GM23338 (cell line): ENCODE results near the gene KIAA1755. TPM values are rescaled to one million over a fixed set of nuclear protein-coding genes. Genes with fewer than 3 reads are reported as not detected.

Source experiments
- ATAC-seq: fragments of 200-7000 bp; cut with Tn5 transposase; 3 replicates; pipeline ENCODE4 v1.9.1; 2020
- DNase-seq: peaks from one replicate; pipeline ENCODE4 v3.0.0-alpha.2; 2015; ENCODE audit warnings: low spot score
- H2AFZ ChIP-seq: fragments of 200-600 bp; sonication (generic); 2 replicates; pipeline ENCODE4 v1.8.0; 2016; ENCODE audit warnings: antibody characterized with exemption, mild to moderate bottlenecking, moderate library complexity
- H3F3A ChIP-seq: fragments of 200-600 bp; sonication (generic); replicated peaks from 2 replicates; pipeline ENCODE4 v1.8.0; 2017; ENCODE audit warnings: antibody characterized with exemption, mixed run types, low read depth
- H3K27ac ChIP-seq: fragments of 200-600 bp; sonication (generic); 2 replicates; pipeline ENCODE4 v1.6.1; 2016; ENCODE audit warnings: low read depth
- H3K27me3 ChIP-seq: fragments of 200-600 bp; sonication (generic); 2 replicates; pipeline ENCODE4 v1.8.0; 2016; ENCODE audit warnings: mild to moderate bottlenecking, mixed run types, moderate library complexity; ENCODE audit not compliant: insufficient read depth
- H3K36me3 ChIP-seq: fragments of 200-600 bp; sonication (generic); 2 replicates; pipeline ENCODE4 v1.8.0; 2016; ENCODE audit warnings: mild to moderate bottlenecking; ENCODE audit not compliant: insufficient read depth
- H3K4me1 ChIP-seq: fragments of 200-600 bp; sonication (generic); 2 replicates; pipeline ENCODE4 v1.8.0; 2016; ENCODE audit warnings: mild to moderate bottlenecking, moderate library complexity; ENCODE audit not compliant: insufficient read depth
- H3K4me2 ChIP-seq: fragments of 200-600 bp; sonication (generic); 2 replicates; pipeline ENCODE4 v1.7.1; 2017; ENCODE audit warnings: mixed run types
- H3K4me3 ChIP-seq: fragments of 200-600 bp; sonication (generic); 2 replicates; pipeline ENCODE4 v1.6.1; 2016; ENCODE audit warnings: mixed run types
- H3K79me2 ChIP-seq: fragments of 200-600 bp; sonication (generic); replicated peaks from 2 replicates; pipeline ENCODE4 v1.8.0; 2017; ENCODE audit warnings: mild to moderate bottlenecking; ENCODE audit not compliant: insufficient read depth
- H3K9me2 ChIP-seq: fragments of 200-600 bp; sonication (generic); 2 replicates; pipeline ENCODE4 v1.8.0; 2017; ENCODE audit not compliant: insufficient read depth
- H4K20me1 ChIP-seq: fragments of 200-600 bp; sonication (generic); replicated peaks from 2 replicates; pipeline ENCODE4 v1.8.0; 2017; ENCODE audit warnings: mild to moderate bottlenecking; ENCODE audit not compliant: insufficient read depth
- H3K27ac Mint-ChIP-seq: 2 replicates; pipeline ENCODE4 v1.8.0; 2020; ENCODE audit warnings: inconsistent platforms, mild to moderate bottlenecking, moderate library complexity, mixed read lengths
- H3K27me3 Mint-ChIP-seq: 3 replicates; pipeline ENCODE4 v1.8.0; 2022; ENCODE audit warnings: low read depth, mild to moderate bottlenecking, moderate library complexity, mixed read lengths, inconsistent platforms; ENCODE audit not compliant: insufficient read depth, poor library complexity
- H3K36me3 Mint-ChIP-seq: 3 replicates; pipeline ENCODE4 v1.8.0; 2021; ENCODE audit warnings: low read depth, mild to moderate bottlenecking, inconsistent platforms, moderate library complexity, mixed read lengths
- H3K4me1 Mint-ChIP-seq: 3 replicates; pipeline ENCODE4 v1.8.0; 2020; ENCODE audit warnings: mild to moderate bottlenecking, inconsistent platforms, mixed read lengths
- H3K4me3 Mint-ChIP-seq: 3 replicates; pipeline ENCODE4 v1.8.0; 2021; ENCODE audit warnings: moderate library complexity, mild to moderate bottlenecking, inconsistent platforms, mixed read lengths
- H3K9me3 Mint-ChIP-seq: 3 replicates; pipeline ENCODE4 v1.8.0; 2020; ENCODE audit warnings: moderate library complexity, mild to moderate bottlenecking, inconsistent platforms, mixed read lengths
- CREB1 ChIP-seq: fragments of 250-450 bp; sonication (Bioruptor Pico); IDR thresholded peaks from 2 replicates; pipeline ENCODE4 v1.5.0; 2020; ENCODE audit warnings: low read depth, mild to moderate bottlenecking, moderate library complexity
- EZH2 ChIP-seq: fragments of 200-600 bp; sonication (generic); IDR thresholded peaks from one replicate; pipeline ENCODE4 v1.8.0; 2017; ENCODE audit warnings: antibody characterized with exemption, mild to moderate bottlenecking, low read depth; ENCODE audit not compliant: unreplicated experiment
- EZH2phosphoT487 ChIP-seq: fragments of 200-600 bp; sonication (generic); IDR thresholded peaks from one replicate; pipeline ENCODE4 v1.8.1; 2018; ENCODE audit warnings: antibody characterized with exemption; ENCODE audit not compliant: unreplicated experiment
- JUNB ChIP-seq: IDR thresholded peaks from one replicate; pipeline ENCODE4 v1.6.1; 2016; ENCODE audit warnings: antibody characterized with exemption; ENCODE audit not compliant: unreplicated experiment
- POLR2AphosphoS5 ChIP-seq: IDR thresholded peaks from 2 replicates; pipeline ENCODE4 v1.6.1; 2016; ENCODE audit warnings: antibody characterized with exemption, low read depth
- STAT1 ChIP-seq: IDR thresholded peaks from one replicate; pipeline ENCODE4 v1.6.1; 2016; ENCODE audit warnings: antibody characterized with exemption; ENCODE audit not compliant: unreplicated experiment
- ZNF114 ChIP-seq: fragments of 250-450 bp; sonication (Bioruptor Pico); IDR thresholded peaks from 2 replicates; pipeline ENCODE4 v1.5.0; 2020; ENCODE audit warnings: mild to moderate bottlenecking, moderate library complexity
- ZNF331 ChIP-seq: fragments of 250-450 bp; sonication (Bioruptor Pico); IDR thresholded peaks from 2 replicates; pipeline ENCODE4 v1.5.0; 2020; ENCODE audit warnings: low read depth, mild to moderate bottlenecking, moderate library complexity
- polyA plus RNA-seq: library from polyadenylated mRNA; unstranded; fragments of >200 nt; fragmentation: Nextera tagmentation; extraction: Ambion mirVana; gene quantifications from 2 replicates; pipeline ENCODE4 v1.2.1, GENCODE V29; 2016
- total RNA-seq: library from RNA; depleted of rRNA; stranded (reverse); fragments of >200 nt; shearing (Covaris generic); gene quantifications from 2 replicates; pipeline ENCODE4 v1.2.3, GENCODE V29; 2014
- TF ChIP-seq, protein P1 (sequence below): fragments of 250-450 bp; sonication (Bioruptor Pico); IDR thresholded peaks from 2 replicates; pipeline ENCODE4 v1.5.0; 2020; ENCODE audit warnings: mild to moderate bottlenecking, moderate library complexity
- TF ChIP-seq, protein P2 (sequence below), 2 experiments: fragments of 200-600 bp in 1 of 2; sonication (generic) in 1 of 2; conservative IDR thresholded peaks; 2 replicates each; pipeline versions ENCODE4 v1.5.1 to v1.6.1; 2016 to 2017; ENCODE audit warnings: antibody characterized with exemption in 2 of 2, low read depth in 2 of 2, mild to moderate bottlenecking in 2 of 2, moderate library complexity in 1 of 2
- TF ChIP-seq, protein P3 (sequence below): IDR thresholded peaks from 2 replicates; pipeline ENCODE4 v1.6.1; 2016; ENCODE audit warnings: antibody characterized with exemption

KIAA1755 gene
- total and polyA plus RNA-seq, 2 experiments from 2014 or later = 0.28 TPM; not detected in 1

DNA sequence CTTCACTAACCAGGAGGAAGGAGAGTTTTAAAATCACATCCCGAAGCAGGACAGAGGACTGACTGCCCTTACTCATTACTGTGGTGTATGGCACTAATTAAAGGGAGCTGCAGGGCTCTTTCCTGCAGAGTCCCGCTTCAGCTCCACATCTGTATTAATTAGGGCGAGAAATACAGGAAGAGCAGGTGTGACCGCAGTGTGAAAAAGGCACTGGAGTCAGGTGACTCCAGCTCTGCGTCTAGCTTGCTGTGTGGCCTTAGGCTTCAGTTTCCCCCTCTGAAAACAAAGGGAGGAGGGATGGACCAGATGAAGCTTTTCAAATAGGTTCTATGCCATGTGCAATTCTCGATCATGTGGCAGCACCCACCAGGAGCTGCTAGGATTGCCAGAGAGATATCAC is 34.0 kb downstream of the KIAA1755 start (continued):
- TF ChIP-seq, protein P1, sequence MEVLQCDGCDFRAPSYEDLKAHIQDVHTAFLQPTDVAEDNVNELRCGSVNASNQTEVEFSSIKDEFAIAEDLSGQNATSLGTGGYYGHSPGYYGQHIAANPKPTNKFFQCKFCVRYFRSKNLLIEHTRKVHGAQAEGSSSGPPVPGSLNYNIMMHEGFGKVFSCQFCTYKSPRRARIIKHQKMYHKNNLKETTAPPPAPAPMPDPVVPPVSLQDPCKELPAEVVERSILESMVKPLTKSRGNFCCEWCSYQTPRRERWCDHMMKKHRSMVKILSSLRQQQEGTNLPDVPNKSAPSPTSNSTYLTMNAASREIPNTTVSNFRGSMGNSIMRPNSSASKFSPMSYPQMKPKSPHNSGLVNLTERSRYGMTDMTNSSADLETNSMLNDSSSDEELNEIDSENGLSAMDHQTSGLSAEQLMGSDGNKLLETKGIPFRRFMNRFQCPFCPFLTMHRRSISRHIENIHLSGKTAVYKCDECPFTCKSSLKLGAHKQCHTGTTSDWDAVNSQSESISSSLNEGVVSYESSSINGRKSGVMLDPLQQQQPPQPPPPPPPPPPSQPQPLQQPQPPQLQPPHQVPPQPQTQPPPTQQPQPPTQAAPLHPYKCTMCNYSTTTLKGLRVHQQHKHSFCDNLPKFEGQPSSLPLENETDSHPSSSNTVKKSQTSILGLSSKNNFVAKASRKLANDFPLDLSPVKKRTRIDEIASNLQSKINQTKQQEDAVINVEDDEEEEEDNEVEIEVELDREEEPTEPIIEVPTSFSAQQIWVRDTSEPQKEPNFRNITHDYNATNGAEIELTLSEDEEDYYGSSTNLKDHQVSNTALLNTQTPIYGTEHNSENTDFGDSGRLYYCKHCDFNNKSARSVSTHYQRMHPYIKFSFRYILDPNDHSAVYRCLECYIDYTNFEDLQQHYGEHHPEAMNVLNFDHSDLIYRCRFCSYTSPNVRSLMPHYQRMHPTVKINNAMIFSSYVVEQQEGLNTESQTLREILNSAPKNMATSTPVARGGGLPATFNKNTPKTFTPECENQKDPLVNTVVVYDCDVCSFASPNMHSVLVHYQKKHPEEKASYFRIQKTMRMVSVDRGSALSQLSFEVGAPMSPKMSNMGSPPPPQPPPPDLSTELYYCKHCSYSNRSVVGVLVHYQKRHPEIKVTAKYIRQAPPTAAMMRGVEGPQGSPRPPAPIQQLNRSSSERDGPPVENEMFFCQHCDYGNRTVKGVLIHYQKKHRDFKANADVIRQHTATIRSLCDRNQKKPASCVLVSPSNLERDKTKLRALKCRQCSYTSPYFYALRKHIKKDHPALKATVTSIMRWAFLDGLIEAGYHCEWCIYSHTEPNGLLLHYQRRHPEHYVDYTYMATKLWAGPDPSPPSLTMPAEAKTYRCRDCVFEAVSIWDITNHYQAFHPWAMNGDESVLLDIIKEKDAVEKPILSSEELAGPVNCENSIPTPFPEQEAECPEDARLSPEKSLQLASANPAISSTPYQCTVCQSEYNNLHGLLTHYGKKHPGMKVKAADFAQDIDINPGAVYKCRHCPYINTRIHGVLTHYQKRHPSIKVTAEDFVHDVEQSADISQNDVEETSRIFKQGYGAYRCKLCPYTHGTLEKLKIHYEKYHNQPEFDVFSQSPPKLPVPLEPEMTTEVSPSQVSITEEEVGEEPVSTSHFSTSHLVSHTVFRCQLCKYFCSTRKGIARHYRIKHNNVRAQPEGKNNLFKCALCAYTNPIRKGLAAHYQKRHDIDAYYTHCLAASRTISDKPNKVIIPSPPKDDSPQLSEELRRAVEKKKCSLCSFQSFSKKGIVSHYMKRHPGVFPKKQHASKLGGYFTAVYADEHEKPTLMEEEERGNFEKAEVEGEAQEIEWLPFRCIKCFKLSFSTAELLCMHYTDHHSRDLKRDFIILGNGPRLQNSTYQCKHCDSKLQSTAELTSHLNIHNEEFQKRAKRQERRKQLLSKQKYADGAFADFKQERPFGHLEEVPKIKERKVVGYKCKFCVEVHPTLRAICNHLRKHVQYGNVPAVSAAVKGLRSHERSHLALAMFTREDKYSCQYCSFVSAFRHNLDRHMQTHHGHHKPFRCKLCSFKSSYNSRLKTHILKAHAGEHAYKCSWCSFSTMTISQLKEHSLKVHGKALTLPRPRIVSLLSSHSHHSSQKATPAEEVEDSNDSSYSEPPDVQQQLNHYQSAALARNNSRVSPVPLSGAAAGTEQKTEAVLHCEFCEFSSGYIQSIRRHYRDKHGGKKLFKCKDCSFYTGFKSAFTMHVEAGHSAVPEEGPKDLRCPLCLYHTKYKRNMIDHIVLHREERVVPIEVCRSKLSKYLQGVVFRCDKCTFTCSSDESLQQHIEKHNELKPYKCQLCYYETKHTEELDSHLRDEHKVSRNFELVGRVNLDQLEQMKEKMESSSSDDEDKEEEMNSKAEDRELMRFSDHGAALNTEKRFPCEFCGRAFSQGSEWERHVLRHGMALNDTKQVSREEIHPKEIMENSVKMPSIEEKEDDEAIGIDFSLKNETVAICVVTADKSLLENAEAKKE = no peak
- TF ChIP-seq ZNF114 (no peak), EZH2phosphoT487 (no peak)

DNA sequence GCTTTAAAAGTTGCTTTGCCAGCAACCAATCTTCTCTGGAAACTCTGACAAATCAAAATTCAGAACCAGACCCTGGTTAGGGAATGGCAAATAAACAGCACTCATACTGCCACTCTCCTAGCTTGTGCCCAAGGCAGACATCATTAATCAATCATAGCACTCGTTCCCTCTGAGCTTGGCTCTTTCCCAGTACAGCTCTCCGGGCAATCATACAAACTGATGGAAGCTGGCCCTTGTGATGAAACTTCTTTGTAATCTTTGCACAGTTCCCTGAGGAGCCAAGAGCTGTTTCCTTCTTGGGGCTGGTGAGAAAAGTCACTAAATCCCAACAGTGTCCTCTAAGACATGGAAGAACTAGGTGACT is 34.7 kb downstream of the KIAA1755 start:
- ATAC-seq (no peak), DNase-seq (no peak)
- Mint-ChIP-seq H3K27me3 (peaks cover 10% of the 10 kb centered on the region), H3K4me3 (no peak overlapping the region), H3K27ac (no peak overlapping the region), H3K9me3 (no peaks in the 10 kb centered on the region), H3K36me3 (no peaks in the 10 kb centered on the region), H3K4me1 (no peaks in the 10 kb centered on the region; the same call in 2 of the 3 replicates)
- H3K4me3 ChIP-seq = no peak overlapping the region
- H2AFZ ChIP-seq = no peak overlapping the region
- H3K4me1 ChIP-seq = no peaks in the 10 kb centered on the region
- no peaks in the 10 kb centered on the region for H3K36me3 ChIP-seq
- H3F3A ChIP-seq = no peaks in the 10 kb centered on the region
- H3K27ac ChIP-seq = no peak overlapping the region
- no peaks in the 10 kb centered on the region for H3K9me2 ChIP-seq
- no peaks in the 10 kb centered on the region for H3K79me2 ChIP-seq
- H3K4me2 ChIP-seq = no peak overlapping the region
- no peaks in the 10 kb centered on the region for H3K27me3 ChIP-seq
- no peaks in the 10 kb centered on the region for H4K20me1 ChIP-seq
- TF ChIP-seq ZNF114 (no peak), STAT1 (no peak), ZNF331 (no peak), CREB1 (CRISPR knock-in tag) (no peak), POLR2AphosphoS5 (no peak), EZH2 (no peak), JUNB (no peak), EZH2phosphoT487 (no peak)
- TF ChIP-seq, protein P2, sequence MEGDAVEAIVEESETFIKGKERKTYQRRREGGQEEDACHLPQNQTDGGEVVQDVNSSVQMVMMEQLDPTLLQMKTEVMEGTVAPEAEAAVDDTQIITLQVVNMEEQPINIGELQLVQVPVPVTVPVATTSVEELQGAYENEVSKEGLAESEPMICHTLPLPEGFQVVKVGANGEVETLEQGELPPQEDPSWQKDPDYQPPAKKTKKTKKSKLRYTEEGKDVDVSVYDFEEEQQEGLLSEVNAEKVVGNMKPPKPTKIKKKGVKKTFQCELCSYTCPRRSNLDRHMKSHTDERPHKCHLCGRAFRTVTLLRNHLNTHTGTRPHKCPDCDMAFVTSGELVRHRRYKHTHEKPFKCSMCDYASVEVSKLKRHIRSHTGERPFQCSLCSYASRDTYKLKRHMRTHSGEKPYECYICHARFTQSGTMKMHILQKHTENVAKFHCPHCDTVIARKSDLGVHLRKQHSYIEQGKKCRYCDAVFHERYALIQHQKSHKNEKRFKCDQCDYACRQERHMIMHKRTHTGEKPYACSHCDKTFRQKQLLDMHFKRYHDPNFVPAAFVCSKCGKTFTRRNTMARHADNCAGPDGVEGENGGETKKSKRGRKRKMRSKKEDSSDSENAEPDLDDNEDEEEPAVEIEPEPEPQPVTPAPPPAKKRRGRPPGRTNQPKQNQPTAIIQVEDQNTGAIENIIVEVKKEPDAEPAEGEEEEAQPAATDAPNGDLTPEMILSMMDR (conservative IDR thresholded peaks at IDR 0.05; ENCODE audit: low read depth in 2 of 2) = no peak
- TF ChIP-seq, protein P3, sequence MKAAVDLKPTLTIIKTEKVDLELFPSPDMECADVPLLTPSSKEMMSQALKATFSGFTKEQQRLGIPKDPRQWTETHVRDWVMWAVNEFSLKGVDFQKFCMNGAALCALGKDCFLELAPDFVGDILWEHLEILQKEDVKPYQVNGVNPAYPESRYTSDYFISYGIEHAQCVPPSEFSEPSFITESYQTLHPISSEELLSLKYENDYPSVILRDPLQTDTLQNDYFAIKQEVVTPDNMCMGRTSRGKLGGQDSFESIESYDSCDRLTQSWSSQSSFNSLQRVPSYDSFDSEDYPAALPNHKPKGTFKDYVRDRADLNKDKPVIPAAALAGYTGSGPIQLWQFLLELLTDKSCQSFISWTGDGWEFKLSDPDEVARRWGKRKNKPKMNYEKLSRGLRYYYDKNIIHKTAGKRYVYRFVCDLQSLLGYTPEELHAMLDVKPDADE = no peak
